Measurements from ENCODE around the gene AFAP1. TPM values are rescaled to one million over a fixed set of nuclear protein-coding genes. Genes with fewer than 3 reads are reported as not detected.

Gene AFAP1
- total RNA-seq, 1 experiment from 2014 or later = 94.7 TPM

GRCh38 chr4:7790999-7791398 is 148.7 kb downstream of the AFAP1 start:
- Histone ChIP-seq H3K4me1 (ENCODE audit: control insufficient read depth, insufficient read depth, low read length) (peaks cover 7% of the 10 kb centered on the region), H3K27me3 (ENCODE audit: control insufficient read depth, insufficient read depth, low read length) (no peaks in the 10 kb centered on the region), H3K36me3 (ENCODE audit: control insufficient read depth, insufficient read depth, low read length) (peaks cover 34% of the 10 kb centered on the region), H3K4me3 (ENCODE audit: low read depth in 2 of 2, low read length in 2 of 2) (no peak overlapping the region), H3K9me3 (ENCODE audit: control insufficient read depth, insufficient read depth, low read depth, low read length) (no peaks in the 10 kb centered on the region), H3K27ac (ENCODE audit: low read length) (no peak overlapping the region)
- TF ChIP-seq POLR2AphosphoS5 (IDR thresholded peaks at IDR 0.05; ENCODE audit: low read depth, low read length) (no peak), TCF7L2 (IDR thresholded peaks at IDR 0.05; ENCODE audit: low read depth, low read length) (no peak), REST (IDR thresholded peaks at IDR 0.05; ENCODE audit: insufficient read depth in 1 of 2, low read depth in 2 of 2, low read length in 1 of 2) (no peak)
- CTCF ChIA-PET = no interaction called here
- POLR2A ChIA-PET = no interaction called here
- no TSS peak for BruUV-seq (replicated peaks)
- ATAC-seq (no peak), DNase-seq (ENCODE audit: low read depth, low spot score) (no peak)
- intact Hi-C loops (cut with micrococcal nuclease; ENCODE audit: unreplicated experiment) (no loop called here), in situ Hi-C loops (cut with HindIII; ENCODE audit: low pct_unique_long_range_greater_than_20kb, low sequenced_read_pairs) (no loop called here)

- BruUV-seq (replicated peaks) = no TSS peak
- CTCF ChIA-PET = no interaction called here
- POLR2A ChIA-PET = no interaction called here
- Histone ChIP-seq H3K27me3 (ENCODE audit: control insufficient read depth, insufficient read depth, low read length) (no peaks in the 10 kb centered on the region), H3K4me3 (ENCODE audit: low read depth in 2 of 2, low read length in 2 of 2) (no peak overlapping the region), H3K9me3 (ENCODE audit: control insufficient read depth, insufficient read depth, low read depth, low read length) (no peaks in the 10 kb centered on the region), H3K36me3 (ENCODE audit: control insufficient read depth, insufficient read depth, low read length) (peaks cover 32% of the 10 kb centered on the region), H3K4me1 (ENCODE audit: control insufficient read depth, insufficient read depth, low read length) (peaks cover 9% of the 10 kb centered on the region), H3K27ac (ENCODE audit: low read length) (no peak overlapping the region)
- no peak for DNase-seq (ENCODE audit: low read depth, low spot score)
- TF ChIP-seq SIN3A (IDR thresholded peaks at IDR 0.05; ENCODE audit: borderline replicate concordance, insufficient read depth, low read depth, low read length) (no peak), POLR2AphosphoS5 (IDR thresholded peaks at IDR 0.05; ENCODE audit: low read depth, low read length) (no peak), REST (IDR thresholded peaks at IDR 0.05; ENCODE audit: insufficient read depth in 1 of 2, low read depth in 2 of 2, low read length in 1 of 2) (no peak), TCF7L2 (IDR thresholded peaks at IDR 0.05; ENCODE audit: low read depth, low read length) (no peak), CTCF (IDR thresholded peaks at IDR 0.05) (no peak)
- no peak for ATAC-seq
- intact Hi-C loops (cut with micrococcal nuclease; ENCODE audit: unreplicated experiment) (no loop called here), in situ Hi-C loops (cut with HindIII; ENCODE audit: low pct_unique_long_range_greater_than_20kb, low sequenced_read_pairs) (no loop called here)
Observed at GRCh38 chr4:7790023-7790422, 149.6 kb downstream of the AFAP1 start.
